Activated naive CD4-positive, alpha-beta T cell treated with anti-CD3 and anti-CD28 coated beads, Interleukin-2, amount 50 U/mL, for 16 hours (primary cell): ENCODE results near the gene TMEM196.
A peak's percentile ranks its signal among the peaks of the same experiment; 100 is the strongest.

ENCODE experiments used
- DNase-seq: peaks from one replicate; pipeline ENCODE4 v3.0.0-alpha.2; 2020

TMEM196 gene

DNA sequence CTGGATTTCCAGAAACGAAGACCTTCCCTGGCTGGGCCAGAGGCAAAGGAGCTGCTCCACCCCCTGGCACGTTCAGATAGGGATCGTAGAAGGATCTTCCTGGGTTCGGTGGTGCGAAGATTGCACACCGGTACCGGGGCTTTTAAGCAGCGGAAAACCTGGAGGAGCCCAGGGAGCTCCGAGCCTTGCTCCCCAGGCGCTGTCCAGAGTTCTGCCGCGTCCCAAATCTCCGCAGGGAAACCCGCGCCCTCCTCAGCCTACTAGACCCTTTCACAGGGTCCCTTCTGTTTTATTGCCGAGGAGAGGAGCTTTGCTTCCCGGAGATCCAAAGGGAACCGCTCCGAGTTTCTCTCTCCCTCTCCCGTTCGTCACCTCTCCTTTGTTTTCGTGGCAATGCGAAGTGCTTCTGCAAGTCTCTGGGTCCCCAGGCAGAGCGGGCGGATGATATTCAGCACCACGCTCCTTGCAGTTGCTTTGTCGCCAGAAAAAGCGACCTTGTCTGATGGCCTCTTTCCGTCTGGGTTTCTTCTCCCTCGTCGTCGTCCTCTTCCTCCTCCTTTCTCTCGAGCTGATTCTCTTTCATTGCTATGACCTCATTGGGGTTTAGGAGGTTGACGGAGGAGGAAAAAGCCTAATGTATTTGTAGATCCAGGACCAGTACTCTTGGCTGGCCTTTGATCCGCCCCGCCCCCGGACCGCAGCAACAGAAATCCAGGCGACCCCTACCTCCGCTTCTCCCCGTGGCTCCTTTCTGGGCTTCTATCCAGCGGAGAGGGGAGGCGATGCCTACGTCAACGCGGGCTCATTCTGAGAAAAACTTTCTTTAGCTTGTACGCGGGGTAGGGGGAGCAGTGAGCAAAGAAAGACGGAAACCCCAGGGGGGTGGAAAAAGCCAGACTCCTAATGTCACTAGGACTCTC, at the start of gene TMEM196:
Gene TMEM196 (minus strand): TSS at position 777 of the 920 bp plus-strand sequence. CDS start 921 bp downstream, outside the sequence.
- no peak for DNase-seq

GRCh38 chr7:19816128-19816527, 42.7 kb upstream of the TMEM196 start:
- DNase-seq, result no peak

- no peak for DNase-seq
Measured at GRCh38 chr7:19815546-19815945, 42.1 kb upstream of the TMEM196 start.

DNA sequence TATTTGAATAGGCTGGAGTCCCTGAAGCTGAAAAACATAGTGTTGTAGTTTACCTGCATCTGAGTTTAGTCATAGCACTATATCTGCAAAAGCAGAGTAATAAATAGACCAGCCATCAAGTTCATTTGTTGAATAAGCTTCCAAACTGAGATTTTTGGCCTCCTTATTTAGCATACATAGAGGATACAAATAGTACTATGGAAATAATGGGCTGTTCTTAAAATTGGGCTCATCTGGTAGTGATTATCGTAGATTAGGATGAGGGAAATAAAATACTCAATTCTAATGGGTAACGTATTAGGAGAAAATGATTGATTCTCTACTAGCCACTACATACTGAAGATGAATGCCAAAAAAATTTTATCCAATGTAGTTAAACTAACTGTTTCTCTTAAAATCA, 41.4 kb upstream of the TMEM196 start:
- no peak for DNase-seq

- no peak for DNase-seq
Measured at GRCh38 chr7:19811386-19811785, 38.0 kb upstream of the TMEM196 start.

DNA sequence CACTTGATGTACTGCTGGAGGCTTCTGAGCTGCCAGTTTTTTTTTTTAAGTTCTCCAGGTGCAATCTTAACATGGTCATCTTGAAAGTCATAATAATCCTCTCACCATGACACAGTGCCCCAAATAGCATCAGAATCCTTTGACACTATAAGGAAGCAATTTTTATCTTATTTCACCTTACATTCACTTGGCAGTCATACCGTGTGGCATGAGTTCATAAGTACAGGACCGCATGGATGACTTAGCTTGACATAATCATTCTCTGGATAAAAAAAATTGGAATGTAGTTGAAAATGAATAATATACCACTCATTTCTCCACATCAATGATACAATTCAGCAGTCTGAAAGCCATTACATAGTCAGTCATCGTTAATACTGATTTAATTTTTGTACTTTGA, 25.6 kb upstream of the TMEM196 start:
- no peak for DNase-seq

DNA sequence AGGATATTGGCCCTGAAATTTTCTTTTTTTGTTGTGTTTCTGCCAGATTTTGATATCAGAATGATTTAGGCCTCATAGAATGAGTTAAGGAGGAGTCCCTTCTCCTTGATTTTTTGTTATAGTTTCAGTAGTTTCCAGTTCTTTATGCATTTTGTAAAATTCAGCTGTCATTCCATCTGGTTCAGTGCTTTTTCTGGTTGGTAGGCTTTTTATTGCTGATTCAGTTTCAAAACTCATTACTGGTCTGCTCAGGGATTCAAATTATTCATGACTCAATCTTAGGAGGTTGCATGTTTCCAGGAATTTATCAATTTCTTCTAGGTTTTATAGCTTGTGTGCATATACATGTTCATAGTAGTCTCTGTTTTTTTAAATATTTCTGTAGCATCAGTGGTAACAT, 10.1 kb upstream of the TMEM196 start:
- no peak for DNase-seq

DNA sequence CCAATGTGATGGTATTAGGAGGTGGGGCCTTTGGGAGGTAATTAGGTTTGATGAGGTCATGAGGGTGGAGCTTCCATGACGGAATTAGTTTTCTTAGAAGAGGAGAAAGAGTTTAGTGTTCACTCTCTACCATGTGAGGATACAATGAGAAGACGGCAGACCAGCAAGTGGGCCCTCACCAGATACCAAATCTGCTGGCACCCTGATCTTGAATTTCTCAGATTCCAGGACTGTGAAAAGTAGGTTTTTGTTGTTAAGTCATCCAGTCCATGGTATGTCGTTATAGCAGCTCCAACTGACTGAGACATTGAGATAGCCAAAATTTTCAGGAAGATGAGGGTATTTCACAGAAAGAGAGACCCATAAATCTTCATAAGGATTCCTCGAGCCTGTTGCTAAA, 3.6 kb upstream of the TMEM196 start:
- no peak for DNase-seq

GRCh38 chr7:19775578-19775977, 2.2 kb upstream of the TMEM196 start:
- DNase-seq, result no peak

DNA sequence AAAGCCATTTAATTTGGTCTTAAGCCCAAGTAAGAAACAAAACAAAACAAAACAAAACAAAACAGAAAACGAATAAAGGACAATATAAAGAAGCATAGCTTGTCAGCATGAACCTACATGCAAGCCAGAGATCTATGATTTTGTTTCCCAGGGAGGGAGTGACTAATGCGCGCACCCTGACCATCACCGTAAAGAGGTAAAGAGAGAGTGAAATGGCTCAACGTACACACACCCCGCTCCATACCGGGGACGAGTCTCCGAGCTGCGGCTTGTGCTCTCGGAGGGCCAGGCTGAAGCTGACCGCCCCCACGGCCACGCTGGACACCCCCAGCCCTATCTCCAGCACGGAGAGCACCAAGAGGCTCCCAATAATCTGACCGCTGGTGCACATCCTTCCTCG, 1.1 kb downstream of the TMEM196 start:
- DNase-seq, result no peak

GRCh38 chr7:19762631-19763030, 10.8 kb downstream of the TMEM196 start:
- DNase-seq, result no peak

GRCh38 chr7:19754521-19755116, 18.8 kb downstream of the TMEM196 start:
- DNase-seq, result no peak

GRCh38 chr7:19752020-19752419, 21.4 kb downstream of the TMEM196 start:
- no peak for DNase-seq

- no peak for DNase-seq
Measured at GRCh38 chr7:19749658-19750057, 23.8 kb downstream of the TMEM196 start.

DNA sequence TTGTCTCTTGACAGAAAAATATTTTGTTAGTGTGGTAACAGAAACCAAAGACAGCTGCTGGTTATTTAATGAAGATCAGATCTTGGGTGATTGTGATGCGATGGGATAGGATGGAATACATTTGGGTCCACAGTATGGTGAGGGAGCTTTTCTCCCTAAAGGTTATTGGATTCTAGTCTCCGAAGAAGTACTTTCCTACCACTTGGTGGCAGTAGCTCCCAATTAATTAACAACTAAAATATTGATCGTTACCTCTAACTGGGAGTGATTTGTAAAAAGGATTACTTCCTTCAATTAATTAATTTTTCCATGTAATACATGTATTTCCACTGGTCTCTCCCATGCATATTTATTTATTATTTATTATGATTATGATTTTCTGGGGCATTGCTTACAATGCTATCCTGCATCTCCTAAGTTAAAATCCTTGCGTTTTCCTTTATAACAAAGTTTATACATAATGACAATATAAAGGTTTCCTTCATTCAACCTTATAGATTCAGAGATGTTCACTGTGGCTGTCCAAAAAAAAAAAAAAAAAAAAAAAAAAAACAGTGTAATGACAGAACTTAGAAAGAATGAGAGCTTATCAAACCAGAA, 25.6 kb downstream of the TMEM196 start:
- no peak for DNase-seq

- no peak for DNase-seq
Measured at GRCh38 chr7:19744075-19744474, 29.3 kb downstream of the TMEM196 start.

GRCh38 chr7:19728716-19729115, 44.7 kb downstream of the TMEM196 start:
- DNase-seq, result no peak

DNA sequence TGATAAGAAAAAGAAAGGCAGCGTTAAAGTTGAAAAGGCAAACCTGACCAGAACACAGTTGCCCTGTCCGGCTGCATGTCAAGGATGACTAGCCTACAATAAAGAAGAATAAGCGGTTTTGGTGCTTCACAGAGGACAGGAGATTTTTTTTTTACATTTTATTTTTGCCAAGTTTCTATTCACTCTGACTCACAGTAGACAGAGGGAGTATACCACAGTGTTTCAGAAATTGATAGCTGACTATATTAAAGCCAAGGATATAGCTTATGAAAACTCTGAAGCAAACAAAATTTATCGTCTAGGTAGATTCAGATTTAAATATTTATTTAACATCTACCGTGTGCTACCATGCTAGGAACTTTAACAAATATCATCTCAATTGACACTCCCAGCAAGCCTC, 47.6 kb downstream of the TMEM196 start:
- DNase-seq, result no peak

DNA sequence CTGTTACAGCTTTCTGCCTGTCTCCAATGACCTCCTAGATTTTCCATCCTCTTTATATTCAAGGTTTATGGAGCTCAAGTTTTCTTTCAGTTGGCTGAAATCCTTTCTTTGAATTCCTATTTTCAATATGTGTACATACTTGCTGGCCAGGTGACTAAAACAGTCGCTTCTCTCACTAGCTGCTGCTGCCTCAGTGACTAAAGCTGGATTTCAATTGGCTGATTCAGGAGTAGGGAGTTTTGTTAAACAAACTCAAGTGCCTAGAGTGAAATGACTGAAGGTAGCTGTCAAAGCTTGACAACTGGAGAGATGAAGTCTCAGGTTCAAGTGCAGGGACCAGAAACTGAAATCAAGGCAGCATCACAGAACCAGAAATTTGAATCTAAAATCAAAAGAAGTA, 57.9 kb downstream of the TMEM196 start:
- no peak for DNase-seq

DNA sequence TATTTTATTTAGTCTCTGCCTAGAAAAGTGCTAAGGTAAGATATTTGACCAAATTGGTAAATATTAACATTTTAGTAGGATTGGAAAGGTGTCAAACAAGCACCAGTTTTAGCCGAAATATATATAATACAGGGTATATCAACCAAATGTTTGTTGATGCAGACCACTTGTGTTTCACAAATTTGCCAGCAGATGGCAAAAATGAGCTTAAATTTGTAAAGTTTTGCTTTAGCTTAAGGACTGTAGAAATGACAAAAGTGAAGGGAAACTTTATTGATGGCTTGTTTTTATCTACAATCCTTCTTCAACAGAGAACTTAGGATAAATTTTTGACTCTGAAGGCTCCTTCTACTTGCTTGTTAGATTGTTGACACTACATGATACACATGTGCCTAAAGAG, 59.7 kb downstream of the TMEM196 start:
- DNase-seq, result peak; percentile 43

DNA sequence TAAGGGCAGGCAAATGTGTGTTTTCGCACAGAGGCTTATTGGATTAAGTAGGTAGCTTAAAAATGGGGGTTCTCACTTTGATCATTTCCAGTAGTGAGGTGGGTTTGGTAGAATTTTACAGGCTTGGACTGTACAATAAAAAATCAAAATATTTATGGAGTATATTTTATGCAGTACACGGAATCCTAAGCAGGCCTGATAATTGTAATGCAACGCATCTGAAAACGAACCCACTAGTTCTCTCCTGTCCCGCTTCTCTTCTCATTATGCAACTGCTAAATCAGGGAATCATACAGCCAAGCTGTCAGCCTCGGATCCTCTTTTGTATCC, 64.2 kb downstream of the TMEM196 start:
- no peak for DNase-seq

DNA sequence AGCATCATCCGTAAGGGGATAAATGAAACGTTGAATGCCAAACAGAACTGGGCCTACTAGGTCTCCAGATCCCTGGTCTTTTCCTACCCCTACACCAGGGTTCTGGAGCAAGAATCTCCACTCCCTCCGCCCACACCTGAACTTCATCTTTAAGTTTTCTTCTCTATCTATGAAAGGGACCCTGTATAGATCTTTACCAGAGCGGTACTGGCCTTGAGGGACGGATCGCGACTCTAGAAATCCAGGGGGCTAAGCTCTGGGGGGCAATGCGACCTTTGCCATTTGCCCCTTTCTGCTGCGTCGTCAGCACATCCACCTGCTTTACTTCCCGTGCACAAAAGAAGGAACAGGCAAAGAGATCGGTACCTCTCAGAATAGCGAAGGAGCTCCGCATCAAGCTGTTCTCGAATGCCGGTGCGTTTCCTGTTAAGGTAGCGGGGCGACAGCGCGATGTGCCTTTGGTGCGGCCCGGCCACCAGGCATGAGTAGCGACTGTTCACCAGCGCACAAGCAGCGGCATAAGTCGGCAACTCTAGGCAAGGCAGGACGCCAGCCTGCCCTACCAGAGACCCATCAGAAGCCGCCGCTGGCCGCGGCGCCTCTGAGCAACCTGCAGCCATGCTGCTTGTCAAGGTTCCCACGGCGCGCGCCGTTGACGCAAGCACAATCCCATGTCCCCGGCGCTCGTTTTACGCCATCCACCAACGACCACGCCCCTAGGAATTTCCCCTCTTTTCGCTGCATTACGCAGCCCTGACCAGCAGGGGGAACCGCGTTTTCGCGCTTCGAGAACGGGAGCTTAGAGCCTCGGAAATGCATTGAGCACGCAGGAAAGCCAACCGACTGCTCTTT, 64.8 kb downstream of the TMEM196 start, which contains the start of gene POLR1F:
Gene POLR1F (minus strand): TSS at position 641 of the 852 bp plus-strand sequence. CDS start 21 bp downstream, at position 620.
- DNase-seq, result peak; percentile 91

DNA sequence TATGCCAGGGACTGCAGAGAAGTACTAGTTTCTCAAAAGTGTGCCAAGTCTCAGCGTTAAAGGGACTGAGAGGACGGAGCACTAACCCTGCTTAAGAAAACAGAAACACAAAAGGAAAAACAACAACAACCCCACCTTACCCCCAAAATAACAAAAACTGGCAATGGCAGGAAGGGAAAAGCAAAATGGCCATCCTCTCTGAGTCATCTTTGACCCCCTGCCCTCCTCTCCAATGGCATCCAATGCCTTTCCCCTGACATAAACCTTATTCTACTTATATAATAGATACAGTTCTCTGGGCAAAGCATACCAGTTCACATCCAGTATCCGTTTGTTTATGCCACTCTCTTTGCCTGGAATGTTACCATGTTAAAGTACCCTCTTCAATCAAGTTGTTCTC, 66.2 kb downstream of the TMEM196 start:
- DNase-seq, result no peak
